ENCODE data around the gene SORBS1. TPM values are rescaled to one million over a fixed set of nuclear protein-coding genes. Genes with fewer than 3 reads are reported as not detected.

SORBS1 gene
- total and polyA plus RNA-seq, 2 of the 13 experiments (the other 11 are each of a cell fraction or from before 2014, with no cell fraction given) = 16.8 to 39.8 TPM

DNA sequence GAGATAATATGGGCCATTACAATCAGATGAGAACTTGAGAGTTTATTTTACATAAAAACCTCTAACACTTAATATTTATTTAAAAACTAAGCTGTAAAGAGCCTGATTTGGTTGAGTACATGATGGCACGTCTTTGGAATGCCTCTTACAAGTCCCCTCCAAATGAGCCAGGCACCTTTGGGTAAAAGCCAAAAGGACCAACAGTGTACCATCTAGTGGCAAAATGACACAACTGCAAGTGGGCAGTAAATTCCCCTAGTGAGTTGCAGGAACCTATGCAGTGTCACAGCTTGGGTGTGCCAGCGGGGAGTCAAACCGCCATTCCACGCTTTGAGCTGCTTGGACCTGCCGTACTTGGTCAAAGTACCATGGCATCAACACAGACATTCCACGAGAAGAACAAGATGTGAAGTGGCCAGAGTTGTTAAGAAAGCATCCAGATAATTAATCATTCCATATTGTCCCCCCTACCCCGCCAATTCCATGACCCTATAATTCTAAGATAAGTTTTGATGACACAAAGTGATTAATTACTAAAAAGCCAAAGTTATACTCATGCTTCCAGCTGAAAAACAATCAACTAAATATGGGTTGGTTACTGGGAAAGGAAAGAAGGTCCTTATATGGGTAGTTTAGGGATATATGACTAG, 115.2 kb downstream of the SORBS1 start:
- FAIRE-seq = peak; percentile 82
- DNase-seq (ENCODE audit: low spot score) = peak; percentile 60
- H2AFZ ChIP-seq (ENCODE audit: low read length) = no peak overlapping the region
- ChIA-PET CTCF (ENCODE audit: low intra/inter-chr PET ratio, low total read pairs) (interaction anchor here (1.3 to 3.1 kb wide), 2 partner anchors 71 to 155 kb away, joined by 3 to 10 read pairs; no protein-coding TSS in a partner anchor), POLR2A (interaction anchor here (0.6 kb wide), 1 partner anchor 46 kb away, joined by 3 read pairs; no protein-coding TSS in a partner anchor)
- 50% methylated on average over 6 of the region's 7 CpGs for WGBS (ENCODE audit: low lambda C conversion rate)
- no peaks in the 10 kb centered on the region for H3K27me3 ChIP-seq (ENCODE audit: control insufficient read depth in 1 of 2, insufficient read depth in 2 of 2, low read length in 2 of 2)
- H3K36me3 ChIP-seq (replicated peaks in 1 of 2; ENCODE audit: control insufficient read depth in 1 of 2, insufficient read depth in 2 of 2, low read length in 2 of 2) = no peaks in the 10 kb centered on the region
- H3K9me3 ChIP-seq (ENCODE audit: low read length) = no peaks in the 10 kb centered on the region
- no peaks in the 10 kb centered on the region for H4K20me1 ChIP-seq (ENCODE audit: insufficient read depth, low read length)
- intact Hi-C loops (cut with micrococcal nuclease; ENCODE audit: unreplicated experiment) = loop anchor here (1.0 kb wide), 1 partner anchor 16 kb away; no protein-coding TSS in a partner anchor
- peak; percentile 82 for ATAC-seq
- BruUV-seq (replicated peaks) = no TSS peak
- in situ Hi-C loops (cut with HindIII; ENCODE audit: extremely low pct_ligation_motif_present, low pct_unique_long_range_greater_than_20kb) = loop anchor here (25.0 kb wide), 1 partner anchor 116 kb away; the partner anchor contains the start of gene SORBS1
- H3K4me1 ChIP-seq (ENCODE audit: insufficient read depth, low read length) = peaks cover 98% of the 10 kb centered on the region
- H3K27ac ChIP-seq (ENCODE audit: extremely low read length, insufficient read depth, low read length) = peak overlapping the region; percentile 11
- H3K79me2 ChIP-seq (ENCODE audit: insufficient read depth, low read length) = peaks cover 47% of the 10 kb centered on the region
- H3K4me3 ChIP-seq (replicated peaks in 1 of 3; ENCODE audit: insufficient read depth in 1 of 3, low read depth in 2 of 3, low read length in 3 of 3) = no peak overlapping the region
- H3K9ac ChIP-seq (ENCODE audit: insufficient read depth, low read depth, low read length) = no peak overlapping the region
- H3K4me2 ChIP-seq (ENCODE audit: low read depth, low read length) = peak overlapping the region; percentile 19; the same call in 1 of the 2 replicates
- TF ChIP-seq, protein P1, sequence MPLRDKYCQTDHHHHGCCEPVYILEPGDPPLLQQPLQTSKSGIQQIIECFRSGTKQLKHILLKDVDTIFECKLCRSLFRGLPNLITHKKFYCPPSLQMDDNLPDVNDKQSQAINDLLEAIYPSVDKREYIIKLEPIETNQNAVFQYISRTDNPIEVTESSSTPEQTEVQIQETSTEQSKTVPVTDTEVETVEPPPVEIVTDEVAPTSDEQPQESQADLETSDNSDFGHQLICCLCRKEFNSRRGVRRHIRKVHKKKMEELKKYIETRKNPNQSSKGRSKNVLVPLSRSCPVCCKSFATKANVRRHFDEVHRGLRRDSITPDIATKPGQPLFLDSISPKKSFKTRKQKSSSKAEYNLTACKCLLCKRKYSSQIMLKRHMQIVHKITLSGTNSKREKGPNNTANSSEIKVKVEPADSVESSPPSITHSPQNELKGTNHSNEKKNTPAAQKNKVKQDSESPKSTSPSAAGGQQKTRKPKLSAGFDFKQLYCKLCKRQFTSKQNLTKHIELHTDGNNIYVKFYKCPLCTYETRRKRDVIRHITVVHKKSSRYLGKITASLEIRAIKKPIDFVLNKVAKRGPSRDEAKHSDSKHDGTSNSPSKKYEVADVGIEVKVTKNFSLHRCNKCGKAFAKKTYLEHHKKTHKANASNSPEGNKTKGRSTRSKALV (CRISPR knock-in tag; IDR thresholded peaks at IDR 0.05) = no peak
- TF ChIP-seq, protein P2, sequence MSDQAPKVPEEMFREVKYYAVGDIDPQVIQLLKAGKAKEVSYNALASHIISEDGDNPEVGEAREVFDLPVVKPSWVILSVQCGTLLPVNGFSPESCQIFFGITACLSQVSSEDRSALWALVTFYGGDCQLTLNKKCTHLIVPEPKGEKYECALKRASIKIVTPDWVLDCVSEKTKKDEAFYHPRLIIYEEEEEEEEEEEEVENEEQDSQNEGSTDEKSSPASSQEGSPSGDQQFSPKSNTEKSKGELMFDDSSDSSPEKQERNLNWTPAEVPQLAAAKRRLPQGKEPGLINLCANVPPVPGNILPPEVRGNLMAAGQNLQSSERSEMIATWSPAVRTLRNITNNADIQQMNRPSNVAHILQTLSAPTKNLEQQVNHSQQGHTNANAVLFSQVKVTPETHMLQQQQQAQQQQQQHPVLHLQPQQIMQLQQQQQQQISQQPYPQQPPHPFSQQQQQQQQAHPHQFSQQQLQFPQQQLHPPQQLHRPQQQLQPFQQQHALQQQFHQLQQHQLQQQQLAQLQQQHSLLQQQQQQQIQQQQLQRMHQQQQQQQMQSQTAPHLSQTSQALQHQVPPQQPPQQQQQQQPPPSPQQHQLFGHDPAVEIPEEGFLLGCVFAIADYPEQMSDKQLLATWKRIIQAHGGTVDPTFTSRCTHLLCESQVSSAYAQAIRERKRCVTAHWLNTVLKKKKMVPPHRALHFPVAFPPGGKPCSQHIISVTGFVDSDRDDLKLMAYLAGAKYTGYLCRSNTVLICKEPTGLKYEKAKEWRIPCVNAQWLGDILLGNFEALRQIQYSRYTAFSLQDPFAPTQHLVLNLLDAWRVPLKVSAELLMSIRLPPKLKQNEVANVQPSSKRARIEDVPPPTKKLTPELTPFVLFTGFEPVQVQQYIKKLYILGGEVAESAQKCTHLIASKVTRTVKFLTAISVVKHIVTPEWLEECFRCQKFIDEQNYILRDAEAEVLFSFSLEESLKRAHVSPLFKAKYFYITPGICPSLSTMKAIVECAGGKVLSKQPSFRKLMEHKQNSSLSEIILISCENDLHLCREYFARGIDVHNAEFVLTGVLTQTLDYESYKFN (CRISPR knock-in tag; conservative IDR thresholded peaks at IDR 0.05) = no peak
- 0 out of 2 replicates have a peak, but pooled peaks have one; percentile 20 for TF ChIP-seq ZBTB38 (CRISPR knock-in tag; IDR thresholded peaks at IDR 0.05)
- TF ChIP-seq SAP130 (CRISPR knock-in tag; IDR thresholded peaks at IDR 0.05; ENCODE audit: low read depth) = peak; percentile 24; the same call in 1 of the 2 replicates
- peak; percentile 57 for TF ChIP-seq RAD21 (CRISPR knock-in tag; IDR thresholded peaks at IDR 0.05)
- TF ChIP-seq ONECUT2 (CRISPR knock-in tag; IDR thresholded peaks at IDR 0.05) = no peak
- no peak for TF ChIP-seq BRCA1 (CRISPR knock-in tag; IDR thresholded peaks at IDR 0.05)
- TF ChIP-seq ZNF749 (CRISPR knock-in tag; IDR thresholded peaks at IDR 0.05; ENCODE audit: borderline replicate concordance) = no peak
- TF ChIP-seq ZC3H4 (CRISPR knock-in tag; IDR thresholded peaks at IDR 0.05; ENCODE audit: borderline replicate concordance) = no peak
- peak; percentile 51; the same call in 1 of the 2 replicates for TF ChIP-seq MEIS1 (CRISPR knock-in tag; IDR thresholded peaks at IDR 0.05; ENCODE audit: borderline replicate concordance)
- no peak for TF ChIP-seq ZNF143 (CRISPR knock-in tag; IDR thresholded peaks at IDR 0.05)
- TF ChIP-seq ZNF33B (CRISPR knock-in tag; IDR thresholded peaks at IDR 0.05) = no peak
- 0 out of 2 replicates have a peak, but pooled peaks have one; percentile 26 for TF ChIP-seq GATAD2A (CRISPR knock-in tag; IDR thresholded peaks at IDR 0.05)
- TF ChIP-seq ZNF33A (CRISPR knock-in tag; IDR thresholded peaks at IDR 0.05; ENCODE audit: borderline replicate concordance) = no peak
- TF ChIP-seq ZNF337 (CRISPR knock-in tag; IDR thresholded peaks at IDR 0.05; ENCODE audit: borderline replicate concordance, low read depth) = no peak
- TF ChIP-seq, protein P3, sequence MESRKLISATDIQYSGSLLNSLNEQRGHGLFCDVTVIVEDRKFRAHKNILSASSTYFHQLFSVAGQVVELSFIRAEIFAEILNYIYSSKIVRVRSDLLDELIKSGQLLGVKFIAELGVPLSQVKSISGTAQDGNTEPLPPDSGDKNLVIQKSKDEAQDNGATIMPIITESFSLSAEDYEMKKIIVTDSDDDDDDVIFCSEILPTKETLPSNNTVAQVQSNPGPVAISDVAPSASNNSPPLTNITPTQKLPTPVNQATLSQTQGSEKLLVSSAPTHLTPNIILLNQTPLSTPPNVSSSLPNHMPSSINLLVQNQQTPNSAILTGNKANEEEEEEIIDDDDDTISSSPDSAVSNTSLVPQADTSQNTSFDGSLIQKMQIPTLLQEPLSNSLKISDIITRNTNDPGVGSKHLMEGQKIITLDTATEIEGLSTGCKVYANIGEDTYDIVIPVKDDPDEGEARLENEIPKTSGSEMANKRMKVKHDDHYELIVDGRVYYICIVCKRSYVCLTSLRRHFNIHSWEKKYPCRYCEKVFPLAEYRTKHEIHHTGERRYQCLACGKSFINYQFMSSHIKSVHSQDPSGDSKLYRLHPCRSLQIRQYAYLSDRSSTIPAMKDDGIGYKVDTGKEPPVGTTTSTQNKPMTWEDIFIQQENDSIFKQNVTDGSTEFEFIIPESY (CRISPR knock-in tag; IDR thresholded peaks at IDR 0.05) = peak; percentile 96
